Upper lobe of left lung (tissue), 4 donors: ENCODE results near the gene CD1D.

ENCODE experiments used
- CTCF ChIP-seq, 6 experiments: fragments of 450-650 bp in 4 of 6; fragments of 200-600 bp in 2 of 6; sonication (generic) in 2 of 6; IDR thresholded peaks; one replicate each; pipeline ENCODE4 v1.5.1; 2016 to 2019; ENCODE audit warnings: antibody characterized with exemption in 6 of 6
- POLR2A ChIP-seq, 4 donors: fragments of 450-650 bp; IDR thresholded peaks; one replicate each; pipeline ENCODE4 v1.5.1; 2016 to 2017; ENCODE audit warnings: antibody characterized with exemption in 4 of 4, mild to moderate bottlenecking in 2 of 4

GRCh38 chr1:158140764-158141192, 39.9 kb upstream of the CD1D start:
- TF ChIP-seq POLR2A (IDR thresholded peaks at IDR 0.05) (no peak), CTCF (IDR thresholded peaks at IDR 0.05) (no peak)
